ENCODE measurements around the gene EPB42.

Gene EPB42
- 0 reads per million in 9 experiments for total RNA-seq

DNA sequence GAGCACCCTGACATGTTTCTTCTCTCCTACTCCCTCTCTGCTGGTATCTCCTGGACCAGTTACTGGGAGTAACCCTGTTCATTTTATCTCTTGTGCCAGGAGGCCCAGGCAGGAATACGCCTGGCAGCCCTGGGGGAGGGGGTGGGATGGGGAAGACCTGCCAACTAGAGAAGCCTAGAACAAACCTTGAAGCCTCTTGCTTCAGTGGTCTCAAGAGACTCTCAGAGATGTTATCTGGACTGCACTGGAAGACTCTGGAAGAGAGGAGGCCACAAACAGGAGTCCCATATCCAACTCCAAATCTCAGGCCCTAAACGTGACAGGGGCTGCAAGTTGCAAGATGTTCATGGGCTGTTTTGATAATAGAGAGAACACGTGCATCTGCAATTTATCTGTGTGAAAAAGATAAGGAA lies at the start of gene EPB42:
Gene EPB42 (minus strand): TSS at position 28 of the 413 bp plus-strand sequence. CDS start 193 bp downstream, outside the sequence.
- no peaks in the 10 kb centered on the region for H3K36me3 Mint-ChIP-seq (ENCODE audit: insufficient read depth)
- DNase-seq = no peak
- H3K27ac Mint-ChIP-seq = peak within 1 kb of the TSS in 1 of 2 donors; percentile 59
- ATAC-seq (replicated peaks) = no peak
- peaks cover 5 to 17% of the 10 kb centered on the region in 2 donors for H3K4me1 Mint-ChIP-seq (ENCODE audit: low read depth in 2 of 2)
- peak within 1 kb of the TSS in 1 of 2 donors; percentile 30 for H3K4me3 Mint-ChIP-seq
- no peaks in the 10 kb centered on the region for H3K9me3 Mint-ChIP-seq
- H3K27me3 Mint-ChIP-seq = peaks cover 24 to 47% of the 10 kb centered on the region in 2 donors

DNA sequence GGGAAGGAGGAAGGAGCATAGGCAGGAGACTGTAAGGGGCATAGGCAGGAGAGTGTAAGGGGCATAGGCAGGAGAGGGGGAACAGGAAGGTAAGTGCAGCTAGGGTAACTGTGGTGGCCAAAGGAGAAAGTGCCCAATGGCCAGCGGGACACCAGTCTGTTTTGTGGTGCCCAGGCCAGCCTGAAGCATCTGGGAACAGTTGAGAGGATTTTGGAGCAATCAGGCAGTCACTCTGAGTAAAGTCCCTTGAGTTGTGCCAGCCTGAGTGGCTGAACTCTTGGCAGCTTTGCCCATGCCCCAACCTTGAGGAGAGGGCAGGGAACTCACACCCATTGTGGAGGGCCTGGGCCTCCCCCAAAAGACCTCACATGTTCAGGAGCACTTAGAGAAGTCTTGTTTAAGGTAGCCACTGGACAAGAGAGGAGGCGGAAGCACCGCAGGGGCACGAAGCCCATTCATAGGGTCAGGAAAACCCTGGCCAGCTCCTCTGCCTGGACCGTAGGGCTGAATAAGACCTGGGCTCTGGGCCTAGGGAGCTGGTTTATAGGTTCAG lies 49.4 kb upstream of the EPB42 start:
- Mint-ChIP-seq H3K27me3 (peaks cover 33 to 65% of the 10 kb centered on the region in 2 donors), H3K9me3 (no peaks in the 10 kb centered on the region), H3K36me3 (ENCODE audit: insufficient read depth) (no peaks in the 10 kb centered on the region), H3K4me3 (no peak overlapping the region), H3K27ac (no peak overlapping the region), H3K4me1 (ENCODE audit: low read depth in 2 of 2) (peaks cover 0 to 4% of the 10 kb centered on the region in 2 donors)
- DNase-seq (no peak), ATAC-seq (replicated peaks) (no peak)

DNA sequence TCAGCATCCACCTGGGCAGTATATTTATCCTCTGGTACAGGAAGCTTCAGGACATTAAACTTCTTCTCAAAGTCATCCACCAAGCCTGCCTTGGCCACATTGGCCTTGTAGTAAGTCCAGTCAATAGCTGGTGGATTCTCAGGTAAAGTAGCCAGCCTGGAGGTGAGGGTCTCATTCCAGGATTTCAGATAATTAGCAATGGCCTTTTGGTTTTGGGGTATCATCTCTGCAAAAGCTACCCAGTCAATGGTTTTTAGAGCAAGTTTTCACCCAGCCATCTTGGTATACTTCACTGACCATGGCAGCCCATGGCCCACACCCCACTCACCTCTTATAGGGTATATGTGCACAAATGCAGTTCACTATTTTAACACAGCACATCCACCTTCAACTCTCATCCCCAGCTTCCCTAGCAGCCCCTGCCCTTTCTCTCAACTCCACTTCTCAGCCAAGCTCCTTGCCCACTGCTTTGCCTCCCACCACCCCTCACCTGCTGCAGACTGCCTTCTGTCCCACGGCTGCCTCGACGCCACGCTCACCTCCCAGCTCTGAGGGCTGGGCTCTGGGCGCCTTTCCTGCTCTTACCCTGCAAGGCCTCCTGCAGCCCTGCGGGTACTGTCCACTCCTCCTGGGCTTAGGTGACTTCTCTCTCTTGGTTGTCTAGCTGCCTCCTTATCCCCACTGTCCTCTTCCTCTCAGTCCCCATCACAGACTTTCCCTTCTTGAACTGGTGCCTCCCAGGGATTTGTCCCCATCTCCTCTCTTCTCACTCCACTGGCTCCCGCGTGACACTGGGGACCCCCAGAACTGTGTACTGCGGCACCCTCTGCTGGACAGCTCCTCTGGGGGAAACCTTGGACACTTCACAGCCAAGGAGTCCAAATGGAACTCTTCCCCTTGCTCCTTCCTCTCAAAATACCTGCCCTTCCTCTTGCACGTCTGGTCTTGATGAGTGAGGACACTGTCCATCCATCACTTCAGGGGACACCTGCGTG lies 47.6 kb upstream of the EPB42 start:
- Mint-ChIP-seq H3K4me3 (no peak overlapping the region), H3K27ac (peak overlapping the region in 1 of 2 donors; percentile 11), H3K36me3 (ENCODE audit: insufficient read depth) (no peaks in the 10 kb centered on the region), H3K9me3 (no peaks in the 10 kb centered on the region), H3K27me3 (peaks cover 27 to 48% of the 10 kb centered on the region in 2 donors), H3K4me1 (ENCODE audit: low read depth in 2 of 2) (peaks cover 0 to 4% of the 10 kb centered on the region in 2 donors)
- DNase-seq (no peak), ATAC-seq (replicated peaks) (no peak)

DNA sequence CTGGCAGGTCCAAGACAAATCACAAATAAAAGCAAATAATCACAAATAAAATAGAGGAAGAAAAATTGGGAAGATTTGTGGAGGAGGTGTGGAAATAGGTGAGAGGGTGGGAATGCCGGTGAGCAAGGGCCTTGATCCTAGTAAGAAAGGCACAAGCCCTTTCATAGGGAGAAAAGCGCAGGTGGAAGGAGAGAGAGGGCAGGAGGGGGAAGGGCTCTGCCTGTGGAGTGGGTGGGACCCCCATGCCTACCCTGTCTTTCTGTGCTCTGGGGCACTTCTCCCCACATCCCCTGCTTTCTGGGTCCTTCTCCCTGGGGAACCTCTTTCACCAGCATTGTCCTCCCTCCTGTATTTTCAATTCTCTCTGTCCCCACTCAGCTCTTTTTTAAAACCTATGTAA lies 46.6 kb upstream of the EPB42 start:
- Mint-ChIP-seq H3K4me1 (ENCODE audit: low read depth in 2 of 2) (peaks cover 0 to 4% of the 10 kb centered on the region in 2 donors), H3K4me3 (no peak overlapping the region), H3K27me3 (peaks cover 37 to 41% of the 10 kb centered on the region in 2 donors), H3K27ac (no peak overlapping the region), H3K36me3 (ENCODE audit: insufficient read depth) (no peaks in the 10 kb centered on the region), H3K9me3 (no peaks in the 10 kb centered on the region)
- ATAC-seq (replicated peaks) = no peak
- no peak for DNase-seq

DNA sequence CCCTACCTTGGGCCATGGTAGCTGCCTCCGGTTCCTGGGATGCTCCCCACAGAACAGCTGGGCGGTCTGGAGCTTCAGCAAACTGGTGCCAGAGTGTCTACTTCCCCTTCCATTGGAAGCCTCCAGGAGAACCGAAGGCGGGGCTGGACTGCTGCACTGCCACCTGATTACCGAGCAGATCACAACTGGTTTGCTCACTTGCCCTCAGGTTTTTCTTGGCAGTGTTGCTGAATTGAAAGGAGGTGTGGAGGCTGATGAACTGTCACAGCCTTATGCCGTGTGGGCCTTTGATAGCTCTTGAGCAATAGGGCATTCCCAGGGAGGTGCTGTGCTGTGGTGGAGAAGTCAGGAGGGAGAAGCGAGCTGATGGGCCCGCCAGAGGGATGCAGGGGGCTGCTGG lies 46.0 kb upstream of the EPB42 start, which contains the start of gene TGM5:
Gene TGM5 (minus strand): TSS at position 95 of the 400 bp plus-strand sequence. CDS start 79 bp downstream, at position 16.
- peak within 1 kb of the TSS in 1 of 2 donors; percentile 11 for H3K27ac Mint-ChIP-seq
- ATAC-seq (replicated peaks) (no peak), DNase-seq (no peak)
- no peak within 1 kb of the TSS for H3K4me3 Mint-ChIP-seq
- no peaks in the 10 kb centered on the region for H3K9me3 Mint-ChIP-seq
- peaks cover 40 to 47% of the 10 kb centered on the region in 2 donors for H3K27me3 Mint-ChIP-seq
- peaks cover 0 to 4% of the 10 kb centered on the region in 2 donors for H3K4me1 Mint-ChIP-seq (ENCODE audit: low read depth in 2 of 2)
- H3K36me3 Mint-ChIP-seq (ENCODE audit: insufficient read depth) = no peaks in the 10 kb centered on the region

DNA sequence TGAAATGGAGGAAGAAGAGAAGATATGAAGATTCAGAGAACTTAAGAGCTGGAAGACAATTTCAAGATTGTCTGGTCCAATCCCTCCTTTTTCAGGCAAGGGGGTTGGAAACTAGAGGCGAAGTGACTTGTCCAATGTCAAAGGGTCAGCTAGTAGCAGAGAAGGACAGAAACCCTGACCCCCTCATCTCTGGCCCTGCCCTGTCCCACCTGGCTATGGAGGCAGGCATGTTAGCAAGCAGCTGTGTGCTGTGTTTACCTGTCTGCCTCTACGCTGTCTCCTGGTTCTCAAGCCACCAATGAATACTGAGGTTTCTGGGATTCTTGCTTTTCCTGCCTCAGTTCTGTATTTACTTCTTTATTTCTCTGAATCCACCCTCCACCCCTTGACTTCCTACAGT lies 45.6 kb upstream of the EPB42 start:
- no peak overlapping the region for H3K4me3 Mint-ChIP-seq
- DNase-seq (no peak), ATAC-seq (replicated peaks) (no peak)
- H3K4me1 Mint-ChIP-seq (ENCODE audit: low read depth in 2 of 2) = peaks cover 0 to 4% of the 10 kb centered on the region in 2 donors
- H3K9me3 Mint-ChIP-seq = no peaks in the 10 kb centered on the region
- no peaks in the 10 kb centered on the region for H3K36me3 Mint-ChIP-seq (ENCODE audit: insufficient read depth)
- H3K27me3 Mint-ChIP-seq = peaks cover 45 to 51% of the 10 kb centered on the region in 2 donors
- H3K27ac Mint-ChIP-seq = no peak overlapping the region

DNA sequence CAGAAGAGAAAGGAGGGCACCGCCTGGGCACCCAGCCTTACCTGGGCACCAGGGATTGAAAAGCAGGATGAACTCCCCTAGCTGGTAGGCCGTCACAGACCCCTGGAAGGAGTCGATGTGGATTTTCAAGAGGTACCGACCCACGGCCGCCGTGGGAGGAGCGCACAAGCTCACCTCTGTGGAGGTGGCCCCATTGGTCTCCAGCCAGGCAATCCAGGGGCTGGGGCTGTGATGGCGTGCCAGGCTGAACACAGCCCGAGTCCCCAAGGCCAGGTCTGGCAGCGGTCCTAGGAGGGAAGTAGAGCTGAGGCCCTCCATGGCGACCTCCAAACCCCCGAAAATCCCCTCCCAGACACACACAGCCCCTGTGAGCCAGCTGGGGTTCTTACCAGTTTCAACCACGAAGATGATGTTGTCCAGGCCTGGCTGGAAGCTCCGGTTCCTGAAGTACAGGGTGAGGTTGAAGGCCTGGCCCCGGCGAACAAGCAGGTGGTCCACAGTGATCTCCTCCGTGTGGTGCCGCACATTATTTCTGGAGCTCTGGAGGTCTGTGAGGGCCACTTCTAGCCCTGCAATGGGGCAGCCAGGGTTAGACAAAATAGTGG lies 39.3 kb upstream of the EPB42 start:
- no peak overlapping the region for H3K4me3 Mint-ChIP-seq
- no peak for DNase-seq
- peaks cover 27 to 30% of the 10 kb centered on the region in 2 donors for H3K27me3 Mint-ChIP-seq
- H3K4me1 Mint-ChIP-seq (ENCODE audit: low read depth in 2 of 2) = no peaks in the 10 kb centered on the region
- H3K9me3 Mint-ChIP-seq = no peaks in the 10 kb centered on the region
- no peaks in the 10 kb centered on the region for H3K36me3 Mint-ChIP-seq (ENCODE audit: insufficient read depth)
- ATAC-seq (replicated peaks) = no peak
- no peak overlapping the region for H3K27ac Mint-ChIP-seq

DNA sequence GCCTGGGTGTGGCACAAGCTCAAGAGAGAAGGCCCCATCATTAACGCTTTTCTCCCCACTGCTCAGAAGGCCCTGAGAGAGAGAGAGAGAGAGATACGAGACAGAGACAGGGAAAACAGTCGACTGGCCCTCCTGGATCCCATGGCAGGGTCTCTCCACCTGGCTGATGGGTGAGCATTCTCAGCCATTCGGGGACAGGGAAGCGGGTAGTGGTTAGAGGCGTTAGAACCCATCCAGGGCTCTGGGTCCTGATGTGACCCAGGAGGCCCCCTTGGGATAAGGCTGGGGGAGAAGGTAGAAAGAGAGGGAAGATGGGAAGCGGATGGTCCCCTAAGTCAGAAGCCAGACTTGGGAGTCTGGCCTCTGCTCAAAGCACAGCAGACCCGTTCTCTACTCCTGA lies 38.0 kb upstream of the EPB42 start:
- Mint-ChIP-seq H3K36me3 (ENCODE audit: insufficient read depth) (no peaks in the 10 kb centered on the region), H3K9me3 (no peaks in the 10 kb centered on the region), H3K27ac (no peak overlapping the region)

DNA sequence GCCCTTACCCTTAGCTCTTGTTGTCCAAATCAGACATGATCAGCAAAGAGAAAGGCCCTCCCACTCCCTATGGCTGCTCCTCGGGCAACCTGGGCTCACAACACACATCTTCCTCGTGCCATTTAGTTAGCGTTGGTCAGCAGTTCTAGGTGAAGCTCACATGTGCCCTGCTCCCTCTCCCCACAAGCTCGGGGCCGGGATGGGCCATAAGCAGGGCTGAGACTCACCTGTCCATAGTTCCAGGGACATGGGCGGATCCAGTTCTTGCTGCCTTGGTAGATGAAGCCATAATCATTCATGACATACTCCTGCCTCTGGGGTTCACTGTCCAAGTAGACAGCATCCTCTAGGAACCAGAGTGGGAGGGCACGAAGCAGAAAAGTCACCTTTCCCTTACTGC lies 35.5 kb upstream of the EPB42 start:
- H3K9me3 Mint-ChIP-seq = no peaks in the 10 kb centered on the region
- H3K4me1 Mint-ChIP-seq (ENCODE audit: low read depth in 2 of 2) = peaks cover 4 to 10% of the 10 kb centered on the region in 2 donors
- H3K4me3 Mint-ChIP-seq = no peak overlapping the region
- peaks cover 12 to 55% of the 10 kb centered on the region in 2 donors for H3K27me3 Mint-ChIP-seq
- H3K27ac Mint-ChIP-seq = no peak overlapping the region
- no peak for ATAC-seq (replicated peaks)
- DNase-seq = no peak
- no peaks in the 10 kb centered on the region for H3K36me3 Mint-ChIP-seq (ENCODE audit: insufficient read depth)

More for the DNA sequence above, 38.0 kb upstream of the EPB42 start:
- ATAC-seq (replicated peaks) = no peak
- Mint-ChIP-seq H3K27me3 (peaks cover 28 to 43% of the 10 kb centered on the region in 2 donors), H3K4me1 (ENCODE audit: low read depth in 2 of 2) (peaks cover 1 to 2% of the 10 kb centered on the region in 2 donors), H3K4me3 (no peak overlapping the region)
- no peak for DNase-seq

DNA sequence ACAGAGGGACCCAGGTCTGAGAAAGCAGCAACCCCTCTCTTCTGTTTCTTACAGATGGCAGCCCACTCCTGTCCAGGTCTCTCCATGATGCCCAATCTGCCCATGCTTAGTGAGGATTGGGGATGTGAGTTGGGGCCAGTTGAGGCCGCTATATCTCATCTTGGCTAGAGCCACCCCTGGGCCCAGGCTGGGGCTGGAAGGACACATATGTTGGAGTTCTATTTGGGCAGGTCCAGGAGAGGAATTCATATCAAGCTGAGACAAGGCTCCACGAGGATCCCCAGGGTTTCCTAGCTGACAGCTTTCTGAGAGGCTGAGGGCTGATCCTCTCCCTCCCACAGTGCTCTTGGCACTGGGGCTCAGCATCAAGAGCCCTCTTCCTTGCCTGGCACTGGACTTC lies 34.6 kb upstream of the EPB42 start:
- DNase-seq (no peak), ATAC-seq (replicated peaks) (no peak)
- Mint-ChIP-seq H3K4me1 (ENCODE audit: low read depth in 2 of 2) (peaks cover 4 to 10% of the 10 kb centered on the region in 2 donors), H3K36me3 (ENCODE audit: insufficient read depth) (no peaks in the 10 kb centered on the region), H3K4me3 (no peak overlapping the region), H3K9me3 (no peaks in the 10 kb centered on the region), H3K27me3 (peaks cover 11 to 54% of the 10 kb centered on the region in 2 donors), H3K27ac (peak overlapping the region in 1 of 2 donors; percentile 66)

DNA sequence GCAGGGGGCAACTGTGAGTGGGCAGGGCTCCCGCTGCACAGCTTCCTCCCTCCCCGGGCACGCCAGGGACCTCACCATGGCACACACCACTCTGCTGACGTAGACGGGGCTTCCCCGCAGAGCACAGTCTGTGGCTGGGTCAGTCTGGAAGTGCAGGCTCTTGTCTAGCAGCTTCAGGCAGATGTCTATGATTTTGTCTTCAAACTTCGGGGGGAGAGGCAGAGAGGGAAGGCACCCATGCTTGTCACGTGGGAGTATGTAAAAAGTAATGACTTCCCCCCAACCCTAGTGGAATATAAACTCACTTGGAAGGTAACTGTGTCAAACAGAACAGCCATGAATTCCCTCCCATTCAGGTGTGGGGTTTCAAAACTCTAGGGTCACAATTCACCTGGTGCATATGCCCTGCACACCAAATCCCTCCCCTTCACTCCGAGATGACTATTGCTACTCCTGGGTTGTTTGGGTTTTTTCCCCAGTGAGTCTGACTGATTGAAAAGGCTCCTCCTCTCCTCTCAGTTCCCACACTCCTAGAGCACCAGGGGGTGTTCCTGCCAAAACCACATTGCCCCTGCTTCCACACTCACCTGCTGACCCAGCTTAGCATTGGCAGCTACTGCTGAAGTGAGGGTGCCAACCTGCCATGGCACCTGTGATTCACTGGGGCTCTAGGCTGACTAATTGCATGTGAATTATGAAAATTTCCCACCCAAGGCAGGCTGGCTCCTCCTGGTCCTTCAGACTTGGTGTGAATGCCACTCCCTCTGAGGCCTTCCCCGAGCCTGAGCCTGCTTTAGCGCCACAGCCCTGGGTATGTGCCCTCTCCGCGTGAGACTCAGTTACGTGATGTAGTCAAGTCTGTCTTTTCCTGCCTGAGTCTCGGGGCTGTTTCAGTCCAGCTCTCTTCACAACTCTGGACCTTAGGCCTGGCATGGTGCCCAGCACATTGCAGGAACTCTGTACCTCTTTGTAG lies 32.9 kb upstream of the EPB42 start:
- no peaks in the 10 kb centered on the region for H3K9me3 Mint-ChIP-seq
- H3K27ac Mint-ChIP-seq = peak overlapping the region in 1 of 2 donors; percentile 87
- H3K36me3 Mint-ChIP-seq (ENCODE audit: insufficient read depth) = no peaks in the 10 kb centered on the region
- H3K4me3 Mint-ChIP-seq = no peak overlapping the region
- DNase-seq = peak in 1 of 3 experiments; percentile 46
- H3K4me1 Mint-ChIP-seq (ENCODE audit: low read depth in 2 of 2) = peaks cover 5 to 10% of the 10 kb centered on the region in 2 donors
- H3K27me3 Mint-ChIP-seq = peaks cover 11 to 54% of the 10 kb centered on the region in 2 donors
- ATAC-seq (replicated peaks) = peak; percentile 21

DNA sequence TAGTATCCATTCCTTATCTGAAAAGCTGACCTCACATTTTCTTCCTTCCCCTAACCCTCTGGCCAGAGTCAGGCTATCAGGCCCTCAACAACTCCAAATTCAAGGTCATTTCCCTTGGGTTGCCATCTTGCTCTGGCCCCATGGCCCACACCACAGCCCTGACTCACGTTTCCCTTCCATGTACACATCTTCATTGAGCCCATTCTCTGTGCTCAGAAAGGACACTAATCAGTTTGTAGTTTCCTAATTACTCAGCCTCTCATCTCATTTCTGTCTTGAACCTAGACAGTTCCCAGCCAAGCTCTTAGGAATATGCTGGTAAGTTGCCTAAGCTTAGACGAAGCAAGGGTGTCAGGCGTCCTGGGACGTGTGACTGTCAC lies 31.0 kb upstream of the EPB42 start:
- DNase-seq (no peak), ATAC-seq (replicated peaks) (no peak)
- Mint-ChIP-seq H3K9me3 (no peaks in the 10 kb centered on the region), H3K36me3 (ENCODE audit: insufficient read depth) (no peaks in the 10 kb centered on the region), H3K4me3 (no peak overlapping the region), H3K27me3 (peaks cover 11 to 54% of the 10 kb centered on the region in 2 donors), H3K27ac (peak overlapping the region in 1 of 2 donors; percentile 3), H3K4me1 (ENCODE audit: low read depth in 2 of 2) (peaks cover 5 to 10% of the 10 kb centered on the region in 2 donors)

Data from effector memory CD8-positive, alpha-beta T cell (primary cell).